OCI-LY3 (cell line): ENCODE data around the gene MGMT.

Experiments
- H2AFZ ChIP-seq: fragments of 200-600, 300-600 bp; shearing (Covaris generic); 2 replicates; pipeline ENCODE4 v1.6.0; 2014; ENCODE audit warnings: antibody characterized with exemption, low read depth, low read length
- H3K27ac ChIP-seq: fragments of 200-600, 300-600 bp; sonication (generic); 2 replicates; pipeline ENCODE4 v1.5.1; 2014; ENCODE audit warnings: mild to moderate bottlenecking, low read length, moderate library complexity, mixed read lengths
- H3K27me3 ChIP-seq: fragments of 200-600, 300-600 bp; sonication (generic); 2 replicates; pipeline ENCODE4 v1.6.1; 2014; ENCODE audit warnings: low read depth, low read length, mixed read lengths
- H3K36me3 ChIP-seq: fragments of 200-600, 300-600 bp; sonication (generic); replicated peaks from 2 replicates; pipeline ENCODE3; 2014; ENCODE audit warnings: low read depth, low read length, mixed read lengths
- H3K4me1 ChIP-seq: fragments of 300-600, 200-600 bp; sonication (generic); 2 replicates; pipeline ENCODE4 v1.6.1; 2014; ENCODE audit warnings: low read length, mixed read lengths
- H3K4me2 ChIP-seq: fragments of 200-600, 300-600 bp; sonication (generic); 2 replicates; pipeline ENCODE4 v1.6.1; 2014; ENCODE audit warnings: low read length, mixed read lengths
- H3K4me3 ChIP-seq: fragments of 300-600, 200-600 bp; sonication (generic); 2 replicates; pipeline ENCODE4 v1.5.1; 2014; ENCODE audit warnings: antibody characterized with exemption, mild to moderate bottlenecking, low read length, moderate library complexity
- H3K79me2 ChIP-seq: fragments of 300-600, 200-600 bp; shearing (Covaris generic); 2 replicates; pipeline ENCODE4 v1.6.1; 2014; ENCODE audit warnings: mild to moderate bottlenecking, low read length, mixed read lengths
- H3K9ac ChIP-seq: fragments of 300-600, 200-600 bp; shearing (Covaris generic); 2 replicates; pipeline ENCODE4 v1.6.0; 2014; ENCODE audit warnings: mild to moderate bottlenecking, low read length, moderate library complexity
- H3K9me3 ChIP-seq: fragments of 200-600, 300-600 bp; shearing (Covaris generic); 2 replicates; pipeline ENCODE4 v1.6.1; 2014; ENCODE audit warnings: low read length, mixed read lengths; ENCODE audit not compliant: insufficient read depth
- H4K20me1 ChIP-seq: fragments of 200-600, 300-600 bp; sonication (generic); 2 replicates; pipeline ENCODE4 v1.6.1; 2016; ENCODE audit warnings: low read length, mixed read lengths; ENCODE audit not compliant: insufficient read depth
- EZH2phosphoT487 ChIP-seq: fragments of 200-600 bp; shearing (Covaris generic); IDR thresholded peaks from 2 replicates; pipeline ENCODE4 v1.6.1; 2018; ENCODE audit warnings: antibody characterized with exemption, mixed run types, low read depth
- TF ChIP-seq, protein P1 (sequence below): fragments of 200-600, 300-600 bp; sonication (generic); IDR thresholded peaks from 2 replicates; pipeline ENCODE4 v1.5.1; 2014; ENCODE audit warnings: antibody characterized with exemption, low read length, low read depth

Gene MGMT

DNA sequence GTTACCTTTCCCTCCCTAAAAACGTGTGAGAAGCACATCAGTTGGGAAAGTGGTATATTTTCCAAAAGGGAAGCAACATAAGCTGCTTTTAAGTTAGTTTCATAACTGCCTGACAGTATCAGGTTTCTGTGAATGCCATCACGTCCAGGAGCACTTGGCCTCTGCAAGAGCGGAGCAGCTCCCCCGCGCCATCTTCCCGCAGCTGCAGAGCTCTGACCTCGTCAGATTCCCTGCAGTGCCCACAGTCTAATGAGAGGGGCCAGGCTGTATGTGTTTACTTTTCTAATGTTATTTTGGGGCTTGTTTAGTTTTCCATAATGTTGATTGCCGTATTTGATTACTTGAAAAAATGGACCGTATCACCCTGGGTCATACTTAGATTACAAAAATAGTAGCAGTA is 74.2 kb downstream of the MGMT start:
- Histone ChIP-seq H3K27me3 (no peaks in the 10 kb centered on the region), H3K9me3 (no peaks in the 10 kb centered on the region), H3K4me2 (no peak overlapping the region), H3K79me2 (no peaks in the 10 kb centered on the region), H3K9ac (no peak overlapping the region), H3K4me3 (no peak overlapping the region), H2AFZ (no peak overlapping the region), H3K27ac (no peak overlapping the region), H4K20me1 (no peaks in the 10 kb centered on the region), H3K4me1 (no peaks in the 10 kb centered on the region), H3K36me3 (no peaks in the 10 kb centered on the region)
- TF ChIP-seq, protein P1, sequence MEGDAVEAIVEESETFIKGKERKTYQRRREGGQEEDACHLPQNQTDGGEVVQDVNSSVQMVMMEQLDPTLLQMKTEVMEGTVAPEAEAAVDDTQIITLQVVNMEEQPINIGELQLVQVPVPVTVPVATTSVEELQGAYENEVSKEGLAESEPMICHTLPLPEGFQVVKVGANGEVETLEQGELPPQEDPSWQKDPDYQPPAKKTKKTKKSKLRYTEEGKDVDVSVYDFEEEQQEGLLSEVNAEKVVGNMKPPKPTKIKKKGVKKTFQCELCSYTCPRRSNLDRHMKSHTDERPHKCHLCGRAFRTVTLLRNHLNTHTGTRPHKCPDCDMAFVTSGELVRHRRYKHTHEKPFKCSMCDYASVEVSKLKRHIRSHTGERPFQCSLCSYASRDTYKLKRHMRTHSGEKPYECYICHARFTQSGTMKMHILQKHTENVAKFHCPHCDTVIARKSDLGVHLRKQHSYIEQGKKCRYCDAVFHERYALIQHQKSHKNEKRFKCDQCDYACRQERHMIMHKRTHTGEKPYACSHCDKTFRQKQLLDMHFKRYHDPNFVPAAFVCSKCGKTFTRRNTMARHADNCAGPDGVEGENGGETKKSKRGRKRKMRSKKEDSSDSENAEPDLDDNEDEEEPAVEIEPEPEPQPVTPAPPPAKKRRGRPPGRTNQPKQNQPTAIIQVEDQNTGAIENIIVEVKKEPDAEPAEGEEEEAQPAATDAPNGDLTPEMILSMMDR: no peak

GRCh38 chr10:129541748-129542487 is 74.9 kb downstream of the MGMT start:
- Histone ChIP-seq H3K36me3 (no peaks in the 10 kb centered on the region), H3K4me1 (no peaks in the 10 kb centered on the region), H4K20me1 (no peaks in the 10 kb centered on the region), H3K4me3 (no peak overlapping the region), H3K27me3 (no peaks in the 10 kb centered on the region), H3K4me2 (no peak overlapping the region), H3K9me3 (no peaks in the 10 kb centered on the region), H3K79me2 (no peaks in the 10 kb centered on the region), H2AFZ (no peak overlapping the region), H3K9ac (no peak overlapping the region), H3K27ac (no peak overlapping the region)
- TF ChIP-seq EZH2phosphoT487: no peak
- TF ChIP-seq, protein P1: no peak

DNA sequence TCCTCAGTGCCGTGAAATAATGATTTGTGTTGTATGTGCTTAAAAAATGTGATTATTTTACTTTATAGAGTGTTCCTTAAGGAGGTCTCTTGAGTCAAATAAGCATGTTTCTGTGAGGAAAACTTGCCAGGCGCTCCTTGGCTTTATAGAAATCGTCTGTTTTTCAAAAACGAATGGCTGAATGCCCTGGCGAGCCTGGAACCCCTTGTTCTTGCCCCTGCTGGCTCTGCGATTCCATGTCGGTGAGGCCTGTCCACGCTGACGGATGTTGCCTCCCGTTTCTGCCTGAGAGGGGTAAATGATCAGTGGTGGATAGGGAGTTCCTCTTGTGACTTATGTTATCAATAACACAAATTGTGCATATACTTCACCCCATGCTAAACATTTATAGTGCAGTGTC is 75.5 kb downstream of the MGMT start:
- H4K20me1 ChIP-seq: no peaks in the 10 kb centered on the region
- H3K79me2 ChIP-seq: no peaks in the 10 kb centered on the region
- no peak overlapping the region for H3K4me3 ChIP-seq
- no peak overlapping the region for H3K9ac ChIP-seq
- H3K4me1 ChIP-seq: no peaks in the 10 kb centered on the region
- H3K27me3 ChIP-seq: no peaks in the 10 kb centered on the region
- H3K36me3 ChIP-seq: no peaks in the 10 kb centered on the region
- H3K27ac ChIP-seq: no peak overlapping the region
- no peak overlapping the region for H2AFZ ChIP-seq
- H3K9me3 ChIP-seq: no peaks in the 10 kb centered on the region
- H3K4me2 ChIP-seq: no peak overlapping the region
- TF ChIP-seq EZH2phosphoT487: no peak
- TF ChIP-seq, protein P1: no peak

GRCh38 chr10:129544205-129545202 is 77.5 kb downstream of the MGMT start:
- Histone ChIP-seq H3K9ac (no peak overlapping the region), H3K27ac (no peak overlapping the region), H3K36me3 (no peaks in the 10 kb centered on the region), H3K4me1 (no peaks in the 10 kb centered on the region), H2AFZ (no peak overlapping the region), H4K20me1 (no peaks in the 10 kb centered on the region), H3K27me3 (no peaks in the 10 kb centered on the region), H3K4me2 (no peak overlapping the region), H3K79me2 (no peaks in the 10 kb centered on the region), H3K9me3 (no peaks in the 10 kb centered on the region), H3K4me3 (no peak overlapping the region)
- TF ChIP-seq, protein P1: no peak
- TF ChIP-seq EZH2phosphoT487: no peak
